Measurements from ENCODE around the gene GPR37L1.
A peak's percentile ranks its signal among the peaks of the same experiment; 100 is the strongest.

Gene GPR37L1

GRCh38 chr1:202107801-202108731, 14.7 kb upstream of the GPR37L1 start:
- peak; percentile 97 for TF ChIP-seq NFIC (IDR thresholded peaks at IDR 0.05)
- peak; percentile 99 for TF ChIP-seq TCF12 (IDR thresholded peaks at IDR 0.05; ENCODE audit: low read depth)
- peak; percentile 90 for TF ChIP-seq TEAD4 (IDR thresholded peaks at IDR 0.05)
- peak; percentile 71 for TF ChIP-seq MAX (IDR thresholded peaks at IDR 0.05)
- peak; percentile 65 for TF ChIP-seq YY1 (IDR thresholded peaks at IDR 0.05; ENCODE audit: low read depth)
- TF ChIP-seq TAF1 (IDR thresholded peaks at IDR 0.05; ENCODE audit: low read depth) = no peak
- TF ChIP-seq CEBPB (IDR thresholded peaks at IDR 0.05) = peak; percentile 53
- no peak; the same call in none of the 2 replicates for TF ChIP-seq ZBTB7A (IDR thresholded peaks at IDR 0.05; ENCODE audit: low read depth)
- TF ChIP-seq CREB1 (IDR thresholded peaks at IDR 0.05; ENCODE audit: low read depth) = no peak
- TF ChIP-seq FOXM1 (IDR thresholded peaks at IDR 0.05; ENCODE audit: borderline replicate concordance, low read depth) = peak; percentile 97
- TF ChIP-seq RAD21 (IDR thresholded peaks at IDR 0.05; ENCODE audit: low read depth) = peak; percentile 17; the same call in 1 of the 2 replicates
- TF ChIP-seq USF1 (IDR thresholded peaks at IDR 0.05) = peak; percentile 53
- TF ChIP-seq EP300 (IDR thresholded peaks at IDR 0.05; ENCODE audit: borderline replicate concordance) = peak; percentile 99
- no peak for TF ChIP-seq EGR1 (IDR thresholded peaks at IDR 0.05)
- TF ChIP-seq REST (IDR thresholded peaks at IDR 0.05; ENCODE audit: low read depth) = no peak

- TF ChIP-seq MAX (IDR thresholded peaks at IDR 0.05) (peak; percentile 46), FOXM1 (IDR thresholded peaks at IDR 0.05; ENCODE audit: borderline replicate concordance, low read depth) (peak; percentile 38; the same call in 1 of the 2 replicates), RAD21 (IDR thresholded peaks at IDR 0.05; ENCODE audit: low read depth) (no peak), USF1 (IDR thresholded peaks at IDR 0.05) (no peak), TCF12 (IDR thresholded peaks at IDR 0.05; ENCODE audit: low read depth) (peak; percentile 68), EP300 (IDR thresholded peaks at IDR 0.05; ENCODE audit: borderline replicate concordance) (peak; percentile 66), TEAD4 (IDR thresholded peaks at IDR 0.05) (peak; percentile 62)
Observed at GRCh38 chr1:202110977-202111376, 11.7 kb upstream of the GPR37L1 start.

- peak; percentile 77 for TF ChIP-seq TEAD4 (IDR thresholded peaks at IDR 0.05)
Observed at GRCh38 chr1:202111589-202111988, 11.1 kb upstream of the GPR37L1 start.

- TF ChIP-seq FOXM1 (IDR thresholded peaks at IDR 0.05; ENCODE audit: borderline replicate concordance, low read depth) (no peak; the same call in 1 of the 2 replicates), TEAD4 (IDR thresholded peaks at IDR 0.05) (peak; percentile 72), USF1 (IDR thresholded peaks at IDR 0.05) (no peak), NFIC (IDR thresholded peaks at IDR 0.05) (peak; percentile 62; the same call in 1 of the 2 replicates), EP300 (IDR thresholded peaks at IDR 0.05; ENCODE audit: borderline replicate concordance) (peak; percentile 47; the same call in 1 of the 2 replicates), MAX (IDR thresholded peaks at IDR 0.05) (no peak; the same call in 1 of the 2 replicates), ZBTB7A (IDR thresholded peaks at IDR 0.05; ENCODE audit: low read depth) (no peak), RAD21 (IDR thresholded peaks at IDR 0.05; ENCODE audit: low read depth) (no peak), CREB1 (IDR thresholded peaks at IDR 0.05; ENCODE audit: low read depth) (no peak), YY1 (IDR thresholded peaks at IDR 0.05; ENCODE audit: low read depth) (no peak; the same call in 1 of the 2 replicates), REST (IDR thresholded peaks at IDR 0.05; ENCODE audit: low read depth) (no peak), CEBPB (IDR thresholded peaks at IDR 0.05) (no peak), TCF12 (IDR thresholded peaks at IDR 0.05; ENCODE audit: low read depth) (peak; percentile 63; the same call in 1 of the 2 replicates)
Observed at GRCh38 chr1:202112859-202113689, 9.6 kb upstream of the GPR37L1 start.
